Activated naive CD8-positive, alpha-beta T cell treated with anti-CD3 and anti-CD28 coated beads, Interleukin-2, amount 50 U/mL, for 16 hours (primary cell): ENCODE results near the gene SPTLC2.
A peak's percentile ranks its signal among the peaks of the same experiment; 100 is the strongest.

Experiments used
- DNase-seq: peaks from one replicate; pipeline ENCODE4 v3.0.0-alpha.2; 2020; ENCODE audit warnings: low read depth, low spot score

Gene SPTLC2

DNA sequence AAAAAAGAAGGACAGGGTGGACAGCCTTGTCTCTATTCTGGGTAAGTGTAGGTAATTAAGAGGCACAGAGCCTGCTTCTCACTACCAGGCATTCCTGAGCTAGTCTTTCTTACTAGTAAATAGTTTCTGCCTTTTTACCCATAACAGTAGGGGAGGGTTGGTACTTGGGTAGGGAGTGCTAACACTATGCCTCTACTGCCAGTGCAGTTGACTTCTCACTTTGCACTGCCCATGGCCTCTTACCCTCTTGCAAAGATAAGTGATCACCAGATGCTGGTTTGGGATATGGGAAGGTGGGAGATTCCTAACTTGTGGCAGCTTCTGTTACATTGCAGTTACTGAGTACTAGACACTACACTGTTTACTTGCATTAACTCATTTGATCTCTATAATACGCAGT lies 146.9 kb downstream of the SPTLC2 start:
- DNase-seq, result no peak

GRCh38 chr14:77469067-77469505 lies 147.4 kb downstream of the SPTLC2 start:
- no peak for DNase-seq

- no peak for DNase-seq
Observed at GRCh38 chr14:77467801-77468200, 148.6 kb downstream of the SPTLC2 start.

DNA sequence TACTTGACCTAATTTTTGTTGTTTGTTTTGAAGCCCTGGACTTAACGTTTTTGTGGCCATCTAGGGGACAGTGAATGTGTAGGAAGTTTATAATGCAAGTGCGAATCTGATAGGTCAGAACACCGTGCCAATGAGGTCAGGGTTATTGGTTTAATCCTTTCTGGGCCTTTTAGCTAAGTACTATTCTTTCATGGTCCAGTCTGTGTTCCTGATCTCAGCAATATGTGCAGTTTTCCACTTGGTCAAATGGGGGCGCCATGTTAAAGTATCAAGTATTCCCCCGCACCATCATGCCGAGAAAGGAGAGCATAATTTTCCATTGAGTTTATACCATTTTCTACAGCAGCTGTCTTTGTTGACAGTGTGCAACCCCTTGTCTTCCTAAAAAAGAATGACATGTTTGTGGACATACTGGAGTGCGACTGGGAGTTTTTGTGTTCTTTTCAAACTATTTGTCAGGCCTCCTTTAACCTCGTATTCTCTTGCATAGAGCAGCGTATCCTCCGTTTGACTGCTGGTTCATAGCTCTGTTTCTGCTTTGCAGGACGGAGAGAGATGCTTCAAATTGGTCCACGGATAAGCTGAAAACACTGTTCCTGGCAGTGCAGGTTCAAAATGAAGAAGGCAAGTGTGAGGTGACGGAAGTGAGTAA lies 157.2 kb downstream of the SPTLC2 start:
- no peak for DNase-seq

DNA sequence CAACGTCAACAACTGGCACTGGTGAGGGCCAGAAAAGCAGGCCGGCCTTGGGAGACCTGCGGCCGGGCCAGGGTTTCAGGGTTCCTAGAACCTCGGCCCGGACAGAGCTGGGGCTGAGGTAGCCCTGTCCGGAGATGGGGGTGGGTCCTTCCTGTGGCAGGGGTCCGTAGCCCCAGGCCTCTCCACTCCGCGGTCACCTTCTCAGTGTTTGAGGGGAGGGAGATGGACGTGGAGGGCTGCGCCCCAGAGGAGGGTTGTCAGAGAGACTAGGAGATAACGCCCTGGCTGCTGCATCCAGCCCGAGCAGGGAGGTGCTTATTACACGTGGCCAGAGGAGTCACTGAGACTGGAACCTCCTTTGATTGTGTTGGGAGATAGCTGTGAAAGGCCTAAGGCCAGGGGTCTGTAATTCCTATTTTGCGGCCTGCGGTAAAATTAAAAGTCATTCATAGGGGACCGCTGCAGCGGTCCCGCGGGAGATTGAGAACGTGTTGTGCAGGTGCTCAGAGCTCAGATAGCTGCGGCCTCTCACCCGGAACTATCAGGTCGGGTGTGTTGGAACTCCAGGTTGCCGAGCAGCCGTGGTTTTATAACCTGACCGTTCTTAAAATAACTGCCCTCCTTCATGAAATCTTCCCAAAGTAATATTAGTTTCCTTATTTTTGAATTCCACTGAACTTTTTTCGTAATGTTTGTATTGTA lies 158.0 kb downstream of the SPTLC2 start:
- no peak for DNase-seq

DNA sequence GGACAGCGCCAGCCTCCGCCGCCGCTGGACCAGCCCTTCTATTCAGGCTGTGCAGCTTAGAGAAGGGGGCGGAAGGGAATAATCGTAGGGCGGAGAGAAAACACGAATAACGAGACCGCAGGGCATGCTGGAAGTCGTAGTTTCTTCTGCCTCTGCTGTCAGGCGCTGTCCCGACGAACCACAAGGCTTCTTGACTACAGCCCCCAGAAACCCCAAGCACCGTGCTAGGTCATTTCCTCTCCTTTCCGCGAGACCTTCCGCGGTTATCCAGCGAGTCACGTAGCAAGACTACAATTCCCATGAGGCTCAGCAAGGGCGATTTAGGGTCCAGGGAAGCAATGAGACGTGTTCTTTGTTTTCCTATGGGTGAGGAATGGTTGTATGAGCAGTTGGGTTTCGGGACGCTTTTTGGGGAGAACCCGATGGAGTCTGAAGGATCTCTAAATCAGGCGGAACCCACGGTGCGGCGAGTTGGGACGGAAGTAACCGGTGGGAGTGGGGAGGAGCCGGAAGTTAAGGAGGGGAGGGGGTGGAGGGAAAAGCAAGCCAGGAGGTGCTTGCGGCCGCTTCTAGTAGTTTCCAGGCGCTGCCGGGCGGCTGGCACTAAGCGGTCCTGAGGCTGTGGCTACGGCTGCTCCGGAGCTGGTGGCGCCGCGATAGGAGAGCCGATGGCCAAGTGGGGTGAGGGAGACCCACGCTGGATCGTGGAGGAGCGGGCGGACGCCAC lies 158.8 kb downstream of the SPTLC2 start, which contains the start of the genes AHSA1 and VIPAS39:
Gene AHSA1, plus strand, starts transcription at position 572 of the 727 bp plus-strand sequence. Its CDS starts 97 bp downstream, at position 669.
Gene VIPAS39, minus strand, starts transcription at position 80 of the 727 bp plus-strand sequence. CDS start 3,499 bp downstream, outside the sequence.
- DNase-seq, result peak; percentile 83

DNA sequence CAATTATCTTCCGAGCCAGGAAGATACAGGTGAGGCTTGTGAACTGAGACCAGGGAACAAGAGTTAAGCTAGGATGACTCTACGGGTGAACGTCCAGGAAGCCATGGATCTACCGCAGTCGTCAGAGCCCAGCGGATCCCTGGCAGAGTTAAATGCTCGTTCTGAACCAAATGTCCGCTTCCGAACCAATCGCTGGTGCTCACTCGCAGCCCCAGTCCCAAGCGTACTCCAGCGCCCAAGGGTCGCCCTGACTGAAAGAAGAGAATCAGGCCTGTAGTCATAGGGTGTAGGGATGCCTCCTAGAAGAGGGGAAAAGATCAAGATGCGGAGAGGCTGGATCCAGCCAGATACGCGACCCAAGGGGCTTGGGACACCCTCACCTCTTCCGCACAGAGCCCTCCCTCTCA lies 159.3 kb downstream of the SPTLC2 start:
- DNase-seq, result no peak
